NCI-H2107 treated with DMSO at 0.1 percent for 48 hours (cell line): ENCODE results near the gene GADL1.

Experiments
- DNase-seq: peaks from one replicate; lab custom pipeline; 2025; ENCODE audit not compliant: unreplicated experiment; lab: John Stamatoyannopoulos, UW

GADL1 gene

DNA sequence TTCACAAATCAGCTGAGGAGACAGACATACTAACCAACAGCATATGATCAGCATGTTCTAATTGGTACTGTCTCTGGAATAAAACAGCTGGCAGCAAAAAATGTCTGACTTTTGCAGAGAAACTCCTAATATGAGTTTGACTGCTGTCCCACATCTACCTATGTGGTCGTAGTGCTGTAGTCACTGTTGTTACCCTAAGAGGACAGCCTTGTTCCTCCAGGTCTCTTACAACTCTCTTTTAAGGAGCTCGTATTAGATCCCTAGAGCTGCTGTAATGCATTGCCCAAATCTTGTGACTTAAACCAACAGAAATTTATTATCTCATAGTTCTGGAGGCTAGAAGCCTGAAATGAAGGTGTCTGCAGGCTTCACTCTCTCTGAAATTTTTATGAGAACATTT lies 195.9 kb downstream of the GADL1 start:
- DNase-seq = no peak

DNA sequence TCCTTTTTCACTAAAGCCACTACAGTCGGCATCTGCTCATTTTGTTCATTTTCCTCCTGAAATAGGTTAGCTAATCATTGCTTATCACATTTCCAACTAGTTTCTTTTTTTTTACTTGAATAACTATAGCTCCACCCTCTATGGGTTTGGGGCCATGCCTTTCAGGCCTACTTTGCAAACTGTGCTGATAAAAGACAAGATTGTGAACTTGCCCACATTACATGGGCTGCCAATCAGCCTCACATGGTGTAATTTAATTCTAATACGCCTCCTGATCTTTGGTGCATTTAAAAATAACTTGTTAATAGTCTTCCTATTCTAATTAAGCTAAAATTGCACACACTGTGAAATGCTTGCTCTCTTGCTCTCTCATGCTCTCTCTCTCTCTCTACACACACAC lies 197.6 kb downstream of the GADL1 start:
- no peak for DNase-seq

DNA sequence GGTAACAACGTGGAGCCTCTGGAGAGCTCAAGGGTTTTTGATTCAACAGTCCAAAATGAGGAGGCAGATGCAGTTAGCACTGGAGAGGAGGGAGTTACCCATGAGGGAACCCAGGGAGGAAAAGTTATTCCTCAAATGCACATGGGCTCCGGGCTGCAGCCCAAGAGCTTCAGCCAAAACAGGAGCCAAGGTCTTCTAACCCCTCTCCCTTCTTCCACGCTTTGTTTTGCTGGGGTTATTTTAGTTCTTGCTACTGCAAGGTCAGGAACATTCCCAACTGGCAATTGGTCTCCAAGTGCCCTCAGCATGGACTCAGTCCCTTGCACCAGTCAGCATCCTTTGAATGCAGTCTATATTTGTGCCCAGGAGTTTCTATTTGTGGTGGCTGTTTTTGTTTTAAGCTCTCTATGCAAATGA lies 198.1 kb downstream of the GADL1 start:
- DNase-seq = no peak

DNA sequence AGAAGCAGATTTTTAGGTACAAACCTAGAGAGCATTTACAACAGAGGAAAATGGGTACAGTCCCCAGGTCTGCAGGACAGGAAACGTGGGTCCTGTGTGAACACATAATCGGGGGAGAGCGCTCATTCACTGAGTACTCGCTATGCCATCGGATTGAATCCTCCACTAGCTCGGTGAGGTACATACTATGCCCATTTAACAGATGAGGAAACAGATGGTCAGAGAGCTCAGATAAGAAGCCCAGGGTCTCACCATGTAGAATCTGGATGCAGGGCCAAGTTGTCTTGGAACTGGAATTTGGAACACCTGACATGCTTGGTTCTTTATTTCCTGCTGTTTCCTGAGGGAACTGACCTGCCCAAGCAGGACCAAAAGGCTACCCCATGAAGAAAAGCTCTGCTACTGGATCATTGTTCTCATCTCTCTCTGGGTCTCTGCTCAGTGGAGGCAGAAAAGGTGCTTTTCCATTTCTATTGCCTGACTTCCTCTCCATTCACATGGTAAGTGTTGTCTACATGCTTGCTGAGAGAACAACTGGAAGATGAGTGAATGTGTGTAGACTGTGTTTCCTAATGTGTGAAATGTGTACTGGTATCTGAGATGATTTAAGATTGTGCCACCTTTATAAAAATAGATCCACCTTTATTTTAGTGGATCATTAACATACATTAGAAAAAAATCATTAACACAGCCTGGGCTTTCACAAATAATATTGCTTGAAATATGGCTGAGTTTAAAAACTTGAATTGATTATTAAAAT lies 199.0 kb downstream of the GADL1 start:
- no peak for DNase-seq

DNA sequence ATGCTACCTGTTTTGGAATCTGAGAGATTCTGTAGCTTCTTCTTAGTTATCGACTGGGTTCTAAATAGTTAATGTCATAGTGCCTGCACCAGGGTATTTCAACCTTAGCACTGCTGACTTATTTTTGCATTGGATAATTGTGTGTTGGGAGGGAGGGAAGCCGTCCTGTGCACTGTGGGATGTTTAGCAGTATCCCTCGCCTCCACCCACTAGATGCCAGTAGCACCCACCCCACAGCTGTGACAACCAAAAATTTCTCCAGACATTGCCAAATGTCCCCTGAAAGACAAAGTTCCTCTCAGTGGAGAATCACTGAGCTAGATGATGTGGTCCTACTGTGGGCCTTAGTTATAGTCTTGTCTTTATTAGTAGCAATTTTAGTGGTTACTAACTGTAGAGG lies 199.8 kb downstream of the GADL1 start:
- no peak for DNase-seq

DNA sequence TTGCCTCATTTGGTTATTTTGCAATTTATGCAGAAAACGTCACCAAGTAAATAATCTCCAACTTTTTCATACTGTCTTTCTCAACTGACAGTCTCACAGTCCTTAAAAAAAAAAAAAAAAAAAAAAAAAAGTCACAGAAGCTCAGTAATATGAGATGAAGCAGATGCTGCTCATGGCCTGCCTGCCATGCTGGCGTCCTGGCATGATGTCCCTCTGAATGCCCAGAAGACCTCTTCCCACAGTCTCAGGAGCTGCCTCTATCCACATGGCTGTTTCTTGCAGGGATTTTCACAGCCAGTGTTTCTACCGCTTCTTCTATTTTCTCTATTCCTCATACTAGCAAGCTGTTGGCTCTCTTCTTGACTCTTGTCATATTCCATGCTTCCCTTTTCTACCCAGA lies 200.3 kb downstream of the GADL1 start:
- no peak for DNase-seq

DNA sequence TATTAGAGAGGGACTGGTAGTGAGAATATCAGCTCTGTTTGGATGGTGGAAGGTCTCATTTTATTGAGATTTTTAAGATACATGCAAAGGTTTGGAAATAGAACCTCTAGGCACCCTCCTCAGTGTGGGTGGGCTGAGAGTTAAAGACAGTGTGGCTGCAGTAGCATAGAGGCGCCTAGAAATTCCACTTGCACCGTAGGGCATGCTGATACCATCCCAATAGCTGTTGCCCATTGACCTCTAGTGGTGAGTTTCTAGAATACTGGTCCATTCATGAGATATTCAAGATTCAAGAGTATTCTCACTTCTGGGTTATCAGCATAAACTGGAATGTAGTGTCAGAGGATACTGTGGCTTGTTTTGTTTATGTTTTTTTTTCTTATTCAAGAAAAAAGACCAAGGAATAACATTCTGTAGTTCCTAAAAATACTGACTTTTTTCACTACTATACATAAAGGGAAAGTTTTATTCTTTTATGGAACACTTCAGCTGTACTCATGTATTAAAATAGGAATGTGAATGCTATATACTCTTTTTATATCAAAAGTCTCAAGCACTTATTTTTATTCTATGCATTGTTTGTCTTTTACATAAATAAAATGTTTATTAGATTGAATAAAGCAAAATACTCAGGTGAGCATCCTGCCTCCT lies 200.9 kb downstream of the GADL1 start:
- DNase-seq = peak; percentile 34

DNA sequence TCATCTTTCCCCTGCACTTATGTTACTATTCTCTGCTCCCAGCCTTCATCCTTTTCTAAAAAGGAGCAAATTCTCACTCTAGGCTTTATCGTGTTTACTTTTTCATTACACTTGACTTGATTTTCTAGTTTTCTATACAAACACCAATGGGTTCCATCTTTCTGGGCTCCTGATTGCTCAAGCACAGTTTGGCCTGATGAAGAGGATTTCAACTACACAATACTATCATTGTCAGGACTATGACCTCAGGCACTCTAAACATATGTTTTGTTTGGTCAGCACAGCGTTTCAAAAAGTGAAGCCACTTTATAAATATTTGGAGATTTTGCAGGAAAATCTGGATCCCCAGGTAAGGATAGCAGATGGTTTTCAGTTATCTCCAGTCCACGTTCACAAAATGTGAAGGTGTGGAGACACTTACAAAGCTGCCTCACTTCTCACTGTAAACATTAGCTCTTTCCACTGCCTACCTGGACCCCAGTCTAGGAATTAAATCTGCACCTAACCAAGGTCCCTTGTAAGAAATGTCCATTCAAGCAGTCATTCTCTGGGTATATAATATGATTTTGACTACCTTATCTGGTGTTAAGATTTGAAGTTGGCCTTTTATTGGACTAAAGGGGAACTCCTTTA lies 201.8 kb downstream of the GADL1 start:
- DNase-seq = no peak

DNA sequence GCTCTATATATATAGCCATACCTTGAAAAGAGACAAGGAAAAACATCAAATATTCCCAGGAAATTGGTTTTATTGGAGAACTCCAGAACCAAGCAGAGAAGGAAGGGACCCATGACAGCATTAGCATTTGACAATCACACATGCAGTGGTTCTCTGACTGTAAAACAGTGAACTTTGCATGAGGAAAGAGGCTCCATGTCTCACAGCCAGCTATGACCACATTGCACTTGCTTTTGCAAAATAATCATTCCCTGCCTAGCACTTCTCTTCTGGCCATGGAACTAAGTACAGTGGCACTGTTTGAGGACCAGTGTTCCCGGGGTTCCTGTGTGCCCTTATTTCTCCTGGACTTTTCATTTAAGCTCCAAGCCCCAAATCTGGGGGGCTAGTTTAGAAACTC lies 202.5 kb downstream of the GADL1 start:
- DNase-seq = no peak

DNA sequence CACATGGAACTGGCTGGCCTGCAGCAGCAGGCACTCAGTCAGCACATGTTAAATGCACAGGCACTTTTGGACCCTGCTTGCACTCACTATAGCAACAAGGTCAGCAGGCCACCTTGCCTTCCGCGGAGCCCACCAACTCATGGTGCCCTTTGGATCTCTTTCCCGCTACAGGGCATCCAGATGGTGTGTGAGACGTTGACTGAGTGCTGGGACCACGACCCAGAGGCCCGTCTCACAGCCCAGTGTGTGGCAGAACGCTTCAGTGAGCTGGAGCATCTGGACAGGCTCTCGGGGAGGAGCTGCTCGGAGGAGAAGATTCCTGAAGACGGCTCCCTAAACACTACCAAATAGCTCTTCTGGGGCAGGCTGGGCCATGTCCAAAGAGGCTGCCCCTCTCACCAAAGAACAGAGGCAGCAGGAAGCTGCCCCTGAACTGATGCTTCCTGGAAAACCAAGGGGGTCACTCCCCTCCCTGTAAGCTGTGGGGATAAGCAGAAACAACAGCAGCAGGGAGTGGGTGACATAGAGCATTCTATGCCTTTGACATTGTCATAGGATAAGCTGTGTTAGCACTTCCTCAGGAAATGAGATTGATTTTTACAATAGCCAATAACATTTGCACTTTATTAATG lies 203.1 kb downstream of the GADL1 start:
- DNase-seq = no peak

DNA sequence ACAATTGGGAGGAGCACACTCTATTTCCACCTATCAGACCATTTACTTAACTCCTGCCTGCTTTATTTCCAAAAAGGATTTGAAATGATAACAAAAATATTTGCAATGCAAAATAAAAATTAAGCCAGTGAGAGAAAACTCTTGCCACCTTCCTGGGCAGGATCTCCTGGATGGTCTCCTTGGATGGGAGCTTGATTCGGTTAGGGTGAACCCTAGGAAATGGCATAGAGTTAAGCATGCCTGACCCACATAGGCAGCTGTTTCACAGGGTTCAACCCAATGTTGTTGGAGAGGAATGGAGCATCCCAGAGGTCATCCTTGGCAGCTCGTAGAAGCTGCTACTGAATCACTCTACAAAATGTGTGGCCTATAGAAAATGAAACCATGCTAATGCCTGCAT lies 204.3 kb downstream of the GADL1 start:
- no peak for DNase-seq

DNA sequence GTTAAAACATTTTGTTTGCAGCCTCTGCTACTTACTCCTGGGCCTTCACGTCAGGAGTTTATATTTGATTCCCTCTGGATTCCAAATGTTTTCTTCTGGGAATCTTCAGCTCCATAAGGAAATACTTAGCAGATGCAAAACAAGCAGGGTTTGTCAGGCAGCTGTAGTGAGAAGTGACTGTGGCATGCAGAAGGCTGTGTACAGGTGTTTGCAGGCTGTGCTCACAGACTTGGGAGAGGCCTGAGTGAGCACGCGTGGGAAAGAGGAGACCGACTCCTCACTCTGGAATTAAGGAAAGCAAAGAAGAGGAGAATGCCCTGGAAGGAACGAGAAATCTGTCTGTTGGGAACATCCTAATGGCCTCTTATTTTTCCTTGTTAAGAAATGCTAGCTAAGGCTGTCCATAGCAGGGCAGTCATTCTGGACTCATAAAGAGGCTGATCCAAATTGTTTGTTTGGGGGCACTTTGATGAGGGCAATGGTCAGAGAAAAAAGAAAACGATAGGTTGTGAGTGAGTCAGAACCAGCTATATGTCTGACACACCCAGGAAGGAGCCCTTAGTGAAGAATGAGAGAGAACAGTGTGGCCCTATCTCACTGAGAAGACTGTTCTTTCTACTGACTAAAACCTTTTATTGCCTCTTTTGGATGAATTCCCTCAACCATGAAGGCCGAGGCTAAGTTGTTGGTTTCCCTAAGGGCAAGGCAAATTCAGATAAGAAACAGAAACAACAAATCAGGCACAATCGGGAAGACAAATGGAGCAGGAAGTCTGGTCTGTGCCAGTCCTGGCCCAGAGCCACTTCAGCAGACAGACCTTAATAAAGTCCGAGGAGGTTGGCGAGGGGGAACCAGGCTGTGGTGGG lies 205.5 kb downstream of the GADL1 start:
- DNase-seq = no peak

DNA sequence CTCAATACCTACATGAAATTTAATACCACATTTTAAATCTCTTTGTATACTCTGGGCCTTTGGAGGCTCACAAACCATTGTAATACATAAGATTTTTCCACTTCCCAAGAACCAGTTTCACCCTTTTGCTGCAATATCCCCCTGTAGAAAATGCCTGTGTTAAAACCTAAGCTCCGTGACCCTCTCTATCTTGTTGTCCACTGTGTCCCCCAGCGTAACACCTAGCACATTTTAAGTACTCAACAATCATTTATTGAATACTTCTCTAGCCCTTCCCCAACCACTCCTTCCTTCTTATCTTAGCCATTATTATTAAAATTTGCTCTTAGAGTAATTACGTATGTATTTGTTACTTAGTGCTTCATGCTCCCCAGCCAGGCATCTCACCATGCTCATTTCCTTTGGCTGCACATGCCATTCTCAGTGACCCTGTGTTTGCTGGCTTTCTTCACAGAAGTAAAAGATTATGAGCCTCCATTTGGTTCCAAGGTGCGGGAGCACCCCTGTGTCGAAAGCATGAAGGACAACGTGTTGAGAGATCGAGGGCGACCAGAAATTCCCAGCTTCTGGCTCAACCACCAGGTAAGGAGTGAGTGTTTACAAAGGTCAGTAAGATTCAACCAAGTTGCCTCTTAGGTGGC lies 206.4 kb downstream of the GADL1 start:
- DNase-seq = no peak

DNA sequence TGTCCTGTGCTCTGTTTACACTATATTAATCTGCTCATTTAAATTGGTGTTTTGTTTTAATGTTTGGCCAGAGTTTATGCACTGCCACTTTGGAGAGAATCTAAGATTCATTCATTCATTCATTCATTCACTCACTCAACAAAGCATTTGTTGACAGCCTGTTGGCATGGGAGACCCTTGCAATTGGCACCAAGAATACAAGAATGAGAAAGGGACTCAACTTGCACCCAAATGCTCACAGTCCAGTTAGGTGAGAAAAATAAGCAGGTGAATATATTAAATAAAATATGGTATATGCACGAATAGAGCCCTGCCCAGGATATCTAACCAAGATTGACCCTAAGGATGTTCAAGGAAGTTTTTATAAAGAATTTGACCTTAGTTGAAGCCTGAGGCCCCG lies 207.7 kb downstream of the GADL1 start:
- no peak for DNase-seq

DNA sequence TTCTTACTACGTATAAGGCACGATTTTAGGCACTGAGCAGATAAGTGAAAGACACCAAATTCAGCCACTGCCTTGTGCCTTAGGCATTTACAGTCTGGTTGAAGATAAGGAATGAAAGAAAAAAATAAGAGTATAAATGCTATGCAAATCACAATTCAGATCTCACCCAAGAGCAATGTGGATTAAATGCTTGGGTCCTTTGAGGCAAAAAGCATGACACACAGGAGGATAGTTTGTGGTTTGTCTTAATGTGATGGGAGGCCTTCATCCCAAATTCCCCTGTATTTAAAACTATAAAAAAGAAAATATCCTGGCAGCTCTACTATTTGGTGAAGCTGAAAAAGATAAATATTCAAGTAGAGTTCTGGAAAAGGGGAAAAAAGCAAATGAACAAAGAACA lies 208.3 kb downstream of the GADL1 start:
- DNase-seq = no peak

DNA sequence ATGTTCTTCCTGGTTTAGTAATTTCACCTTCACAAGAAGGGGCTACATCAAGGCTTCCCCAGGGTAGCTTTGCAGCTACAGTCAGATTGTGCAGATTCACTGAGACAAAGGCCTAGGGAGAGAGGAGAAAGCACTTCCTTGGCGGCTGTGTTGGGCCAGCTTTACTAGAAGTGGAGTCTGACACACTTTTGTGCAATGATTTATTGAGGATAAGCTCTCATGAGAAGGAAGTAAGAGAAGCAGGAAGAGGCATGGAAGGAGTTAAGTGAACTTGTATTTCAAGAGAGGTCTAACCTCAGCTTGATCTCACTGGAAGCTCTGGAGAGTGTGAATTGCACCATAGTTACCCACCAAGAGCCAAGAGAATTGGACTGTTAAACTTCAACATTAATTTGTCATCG lies 209.2 kb downstream of the GADL1 start:
- no peak for DNase-seq

DNA sequence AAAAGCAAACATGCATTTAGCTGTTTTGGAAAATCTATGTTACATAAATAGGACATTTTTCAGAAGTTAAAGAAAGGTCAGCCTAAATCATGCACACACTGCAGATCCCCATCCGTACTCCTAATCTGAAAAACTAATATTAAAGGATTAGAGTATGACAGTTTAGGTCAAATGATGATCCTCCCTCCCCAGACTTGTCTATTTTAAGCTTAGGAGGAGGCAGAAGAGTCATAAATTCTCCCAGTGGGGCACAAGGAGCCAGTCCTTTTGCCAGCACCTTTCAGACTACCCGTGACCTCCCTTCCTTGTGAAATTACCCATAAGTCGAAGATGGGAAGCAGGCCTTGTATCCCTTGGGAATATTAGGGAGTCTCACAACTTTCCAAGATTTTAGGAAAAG lies 210.1 kb downstream of the GADL1 start:
- no peak for DNase-seq

DNA sequence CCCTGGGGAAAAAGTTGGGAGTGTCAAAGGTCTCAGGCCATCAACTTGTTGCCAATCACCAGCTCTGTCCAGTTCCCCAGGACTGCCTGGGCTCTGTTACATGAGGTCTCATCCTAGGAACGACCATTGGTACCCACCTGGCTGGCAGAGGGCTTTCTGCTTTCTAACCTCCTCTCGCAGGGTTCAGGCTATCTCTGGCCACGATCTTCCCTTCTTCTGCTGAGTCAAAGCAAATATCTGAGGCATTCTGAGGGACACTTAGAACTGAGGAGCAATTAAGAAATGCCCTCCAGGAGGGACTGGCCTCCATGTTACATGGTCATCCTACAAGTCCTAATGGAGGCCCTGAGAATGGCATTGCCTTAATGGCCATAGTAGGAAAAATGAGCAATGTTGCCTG lies 210.7 kb downstream of the GADL1 start:
- no peak for DNase-seq

DNA sequence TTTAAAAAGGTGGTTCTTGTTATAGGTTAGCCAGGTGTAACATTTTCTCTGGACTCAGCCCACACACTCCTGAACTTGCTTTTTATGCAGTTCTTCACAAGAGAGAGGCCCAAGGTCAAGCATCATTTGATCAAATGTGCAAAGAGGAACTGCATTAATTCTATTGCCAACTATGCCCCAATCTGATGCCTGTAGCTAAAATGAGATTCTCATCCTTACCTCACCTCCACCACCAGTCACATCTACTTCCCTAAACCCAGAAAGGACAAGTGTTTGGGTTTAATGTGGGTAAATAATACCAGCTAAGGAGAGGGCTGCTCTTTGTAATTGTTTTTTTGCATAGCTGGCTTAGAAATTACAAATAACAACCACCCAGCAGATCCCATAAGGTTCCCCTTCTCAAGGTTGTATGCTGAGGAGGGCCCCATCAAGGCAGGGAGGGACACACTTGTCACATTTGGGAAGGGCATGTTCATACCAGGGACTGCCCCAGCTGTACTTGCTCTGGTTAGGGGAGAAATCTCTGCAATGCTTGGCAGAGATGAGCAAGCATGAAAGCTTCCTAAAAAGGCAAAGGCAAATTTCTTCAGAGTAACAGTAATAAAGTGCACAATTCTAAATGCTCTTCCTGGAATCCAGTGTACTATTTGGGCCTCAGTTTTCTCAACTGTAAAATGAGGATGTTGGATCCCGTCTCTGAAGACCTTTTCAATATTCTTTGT lies 211.9 kb downstream of the GADL1 start:
- DNase-seq = no peak

DNA sequence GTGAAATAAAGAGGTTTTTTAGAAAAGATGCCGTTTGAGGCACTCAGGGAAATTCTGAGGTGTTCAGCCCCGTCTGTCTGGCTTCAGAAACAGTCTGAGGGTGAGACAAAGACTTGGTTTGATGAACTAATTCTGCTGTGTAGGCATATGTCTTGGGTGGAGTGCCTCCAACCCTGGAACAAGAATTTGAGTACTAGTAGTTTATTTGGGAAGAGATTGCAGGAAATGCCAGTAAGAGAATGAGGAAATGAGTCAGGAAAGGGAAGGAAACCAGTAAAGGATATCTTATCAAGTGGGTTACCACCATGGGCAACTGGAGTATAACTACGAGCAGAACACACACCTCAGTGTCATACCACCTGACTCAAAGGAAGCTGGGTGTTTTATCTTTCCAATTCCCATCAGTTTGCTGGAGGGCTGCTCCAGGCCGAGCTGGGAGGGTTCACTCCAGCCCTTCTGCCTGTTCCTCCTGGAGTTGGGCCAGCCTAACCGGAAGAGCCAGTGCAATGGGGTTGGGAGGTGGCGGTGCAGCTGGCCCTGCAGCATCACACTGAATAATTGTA lies 212.7 kb downstream of the GADL1 start:
- no peak for DNase-seq
